ENCODE results near the gene ZNF500.

- TF ChIP-seq CTCF (IDR thresholded peaks at IDR 0.05) (no peak), POLR2A (IDR thresholded peaks at IDR 0.05) (no peak)
Measured at GRCh38 chr16:4800290-4801041, 33.5 kb upstream of the ZNF500 start.
